ENCODE results near the gene FAM177A1. TPM values are rescaled to one million over a fixed set of nuclear protein-coding genes. Genes with fewer than 3 reads are reported as not detected.

Gene FAM177A1, protein sequence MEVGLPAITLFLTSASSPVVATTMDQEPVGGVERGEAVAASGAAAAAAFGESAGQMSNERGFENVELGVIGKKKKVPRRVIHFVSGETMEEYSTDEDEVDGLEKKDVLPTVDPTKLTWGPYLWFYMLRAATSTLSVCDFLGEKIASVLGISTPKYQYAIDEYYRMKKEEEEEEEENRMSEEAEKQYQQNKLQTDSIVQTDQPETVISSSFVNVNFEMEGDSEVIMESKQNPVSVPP
- 53.7 and 70.6 TPM in 2 replicates for total RNA-seq

GRCh38 chr14:35046048-35046750 is at the start of gene FAM177A1:
Gene FAM177A1 (plus strand): TSS chr14:35046272. CDS start chr14:35046464, 192 bp downstream.

DNA sequence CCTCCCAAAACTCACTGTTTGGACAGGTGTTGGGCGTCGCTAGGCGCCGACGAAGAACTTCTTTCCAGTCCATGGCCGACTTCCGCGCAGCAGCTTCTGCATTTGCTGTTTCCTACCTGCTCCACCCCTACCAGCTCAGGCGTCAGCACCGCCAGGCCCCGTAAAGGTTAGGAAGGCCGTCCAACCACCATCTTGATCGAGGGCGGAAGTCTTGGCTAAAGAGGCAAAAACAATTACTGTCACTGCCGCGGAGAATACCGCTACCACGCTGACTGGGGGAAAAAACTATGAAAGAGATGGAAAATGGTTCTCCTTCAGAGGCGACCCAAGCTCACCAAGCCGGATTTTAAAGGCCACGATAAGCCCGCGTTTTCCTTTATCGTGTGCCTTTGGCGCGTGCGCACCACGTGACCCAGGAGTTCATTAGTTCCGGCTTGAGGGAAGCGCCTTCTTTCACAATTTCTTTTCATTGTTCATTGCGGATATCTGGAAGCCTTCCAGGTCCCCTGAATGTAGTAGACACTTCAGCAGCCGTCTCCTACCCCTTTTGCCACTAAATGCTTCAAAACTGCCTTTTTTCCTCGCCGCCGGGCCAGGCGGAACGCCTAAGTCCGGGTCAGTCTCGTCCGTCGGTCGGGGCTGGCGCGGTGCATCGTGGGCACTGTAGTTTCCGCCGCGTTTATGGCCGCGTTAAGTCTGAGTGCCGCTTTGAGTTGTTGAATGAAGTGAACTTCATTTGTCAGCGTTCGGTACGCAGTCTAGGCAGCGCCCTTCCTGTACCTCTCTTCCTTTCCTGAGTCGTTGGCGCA is 76.0 kb downstream of the FAM177A1 start, which contains the start of the genes PPP2R3C and PRORP:
TSS of gene PPP2R3C (minus strand) at position 104 of the 809 bp plus-strand sequence. CDS start at position 73, 31 bp downstream.
TSS of gene PRORP (plus strand) at position 666 of the 809 bp plus-strand sequence. CDS start 694 bp downstream, outside the sequence.

Other genes with a start within 250 kb of the FAM177A1 start
- gene BAZ1A, start 170.9 kb upstream of the FAM177A1 start, total RNA-seq: 23.8 and 50.3 TPM in 2 replicates
- 111 and 134 TPM in 2 replicates for gene SRP54, start 63.3 kb upstream of the FAM177A1 start, total RNA-seq
- 31.9 and 46.9 TPM in 2 replicates for gene PPP2R3C, start 75.7 kb downstream of the FAM177A1 start, total RNA-seq
- gene PRORP, start 76.3 kb downstream of the FAM177A1 start, total RNA-seq: 27.6 and 35.2 TPM in 2 replicates
- 147 and 279 TPM in 2 replicates for gene PSMA6, start 246.1 kb downstream of the FAM177A1 start, total RNA-seq

Measured in smooth muscle cell of the umbilical artery (primary cell).